Caco-2 (cell line): ENCODE results near the gene KIF3A. TPM values are rescaled to one million over a fixed set of nuclear protein-coding genes. Genes with fewer than 3 reads are reported as not detected.
"Not testable (repeated sequence)": the region's sequence is repeated elsewhere in the genome, so short reads cannot be mapped to it uniquely, and the experiment has no call there.

ENCODE experiments used
- BruUV-seq: library from RNA; stranded (reverse); fragments of 400-500 nt; replicated peaks from 2 replicates; lab custom pipeline; 2021; lab: Mats Ljungman, UMichigan
- CTCF ChIA-PET: fragments of 300-600 bp; sonication (Branson Sonifier 250); formaldehyde crosslinking; loops from one replicate; lab custom pipeline; 2022; ENCODE audit warnings: antibody characterized with exemption; lab: Charles Lee
- POLR2A ChIA-PET: fragments of 300-600 bp; sonication (Branson Sonifier 250); formaldehyde crosslinking; loops from one replicate; lab custom pipeline; 2022; ENCODE audit warnings: antibody characterized with exemption; lab: Charles Lee
- DNase-seq, 2 experiments: peaks; one replicate each; pipeline versions ENCODE4 v3.0.0 to v3.0.0-alpha.2; 2020 to 2022
- H3K27me3 ChIP-seq: replicated peaks from 2 replicates; pipeline ENCODE4 v1.6.0; 2011; ENCODE audit warnings: low read length; ENCODE audit not compliant: control insufficient read depth, insufficient read depth
- H3K36me3 ChIP-seq: 2 replicates; pipeline ENCODE4 v1.5.1; 2011; ENCODE audit warnings: low read length; ENCODE audit not compliant: control insufficient read depth, insufficient read depth
- H3K4me1 ChIP-seq: fragments of 250-450 bp; sonication (Bioruptor Pico); 2 replicates; pipeline ENCODE4 v1.5.1; 2020; ENCODE audit warnings: mild to moderate bottlenecking
- H3K4me3 ChIP-seq: 2 replicates; pipeline ENCODE4 v1.5.1; 2011; ENCODE audit warnings: low read depth, mild to moderate bottlenecking, control low read depth, low read length
- H3K9me3 ChIP-seq: fragments of 250-450 bp; sonication (Bioruptor Pico); 2 replicates; pipeline ENCODE4 v1.5.1; 2020; ENCODE audit warnings: mild to moderate bottlenecking, moderate library complexity
- H3K27ac Mint-ChIP-seq: one replicate; pipeline ENCODE4 v1.8.0; 2022; ENCODE audit warnings: mixed read lengths; ENCODE audit not compliant: unreplicated experiment
- H3K27me3 Mint-ChIP-seq: one replicate; pipeline ENCODE4 v1.8.0; 2022; ENCODE audit warnings: mixed read lengths; ENCODE audit not compliant: insufficient read depth, unreplicated experiment
- H3K36me3 Mint-ChIP-seq: one replicate; pipeline ENCODE4 v1.8.0; 2022; ENCODE audit warnings: mild to moderate bottlenecking, mixed read lengths; ENCODE audit not compliant: insufficient read depth, unreplicated experiment
- H3K4me1 Mint-ChIP-seq: one replicate; pipeline ENCODE4 v1.8.0; 2022; ENCODE audit warnings: low read depth, mixed read lengths; ENCODE audit not compliant: unreplicated experiment
- H3K4me3 Mint-ChIP-seq: one replicate; pipeline ENCODE4 v1.8.0; 2022; ENCODE audit warnings: mild to moderate bottlenecking, moderate library complexity, mixed read lengths; ENCODE audit not compliant: unreplicated experiment
- H3K9me3 Mint-ChIP-seq: one replicate; pipeline ENCODE4 v1.8.0; 2022; ENCODE audit warnings: mixed read lengths; ENCODE audit not compliant: unreplicated experiment
- intact Hi-C: fragments of 100-400 bp; cut with micrococcal nuclease; formaldehyde crosslinking; loops from one replicate; pipeline ENCODE4 v1.10.0; 2022; ENCODE audit not compliant: unreplicated experiment
- total RNA-seq: library from RNA; stranded (reverse); gene quantifications from 2 replicates; pipeline ENCODE4 v1.2.3, GENCODE V29; 2022
- TF ChIP-seq, protein P1 (sequence below), 2 experiments: fragments of 200-600 bp in 1 of 2; IDR thresholded peaks; 1 replicate in 1 of 2; 2 replicates in 1 of 2; pipeline versions ENCODE4 v1.5.1 to v1.8.0; 2011 to 2022; ENCODE audit warnings: antibody characterized with exemption in 1 of 2, control low read depth in 1 of 2, inconsistent platforms in 1 of 2, low read depth in 1 of 2, low read length in 1 of 2, mild to moderate bottlenecking in 1 of 2, moderate library complexity in 1 of 2; ENCODE audit not compliant: insufficient read depth in 1 of 2, severe bottlenecking in 1 of 2, unreplicated experiment in 1 of 2

Gene KIF3A
- total RNA-seq, 1 experiment from 2014 or later, result 12.7 TPM

DNA sequence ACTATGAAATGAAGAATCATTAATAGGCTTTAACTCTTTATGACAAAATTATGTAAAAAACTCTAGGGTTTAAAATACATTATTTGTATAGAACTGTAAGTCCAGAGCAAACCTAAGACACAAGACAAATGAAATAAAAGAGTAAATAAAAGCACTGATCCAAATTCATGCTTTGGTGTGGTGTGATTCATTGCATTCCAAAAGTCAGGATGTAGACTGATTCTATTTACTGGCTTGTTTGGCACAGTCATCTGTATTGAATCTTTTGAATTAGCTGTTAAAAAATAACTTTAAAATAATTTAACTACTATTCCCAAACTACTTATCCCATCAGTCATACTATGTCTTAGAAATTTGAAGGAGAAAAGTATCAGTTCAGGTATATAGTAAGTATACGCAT is 32.5 kb downstream of the KIF3A start:
- H3K9me3 ChIP-seq, result no peaks in the 10 kb centered on the region
- H3K9me3 Mint-ChIP-seq, result no peaks in the 10 kb centered on the region
- no TSS peak for BruUV-seq
- no peak for DNase-seq
- no peaks in the 10 kb centered on the region for H3K27me3 ChIP-seq
- no peak overlapping the region for H3K27ac Mint-ChIP-seq
- H3K4me3 Mint-ChIP-seq, result no peak overlapping the region
- no peaks in the 10 kb centered on the region for H3K36me3 ChIP-seq
- POLR2A ChIA-PET, result interaction anchor here (0.6 kb wide), 1 partner anchor 32 kb away, joined by 3 read pairs; no protein-coding TSS in a partner anchor
- H3K4me1 Mint-ChIP-seq, result no peaks in the 10 kb centered on the region
- intact Hi-C loops, result no loop called here
- H3K36me3 Mint-ChIP-seq, result peaks cover 14% of the 10 kb centered on the region
- no peak overlapping the region for H3K4me3 ChIP-seq
- TF ChIP-seq, protein P1, sequence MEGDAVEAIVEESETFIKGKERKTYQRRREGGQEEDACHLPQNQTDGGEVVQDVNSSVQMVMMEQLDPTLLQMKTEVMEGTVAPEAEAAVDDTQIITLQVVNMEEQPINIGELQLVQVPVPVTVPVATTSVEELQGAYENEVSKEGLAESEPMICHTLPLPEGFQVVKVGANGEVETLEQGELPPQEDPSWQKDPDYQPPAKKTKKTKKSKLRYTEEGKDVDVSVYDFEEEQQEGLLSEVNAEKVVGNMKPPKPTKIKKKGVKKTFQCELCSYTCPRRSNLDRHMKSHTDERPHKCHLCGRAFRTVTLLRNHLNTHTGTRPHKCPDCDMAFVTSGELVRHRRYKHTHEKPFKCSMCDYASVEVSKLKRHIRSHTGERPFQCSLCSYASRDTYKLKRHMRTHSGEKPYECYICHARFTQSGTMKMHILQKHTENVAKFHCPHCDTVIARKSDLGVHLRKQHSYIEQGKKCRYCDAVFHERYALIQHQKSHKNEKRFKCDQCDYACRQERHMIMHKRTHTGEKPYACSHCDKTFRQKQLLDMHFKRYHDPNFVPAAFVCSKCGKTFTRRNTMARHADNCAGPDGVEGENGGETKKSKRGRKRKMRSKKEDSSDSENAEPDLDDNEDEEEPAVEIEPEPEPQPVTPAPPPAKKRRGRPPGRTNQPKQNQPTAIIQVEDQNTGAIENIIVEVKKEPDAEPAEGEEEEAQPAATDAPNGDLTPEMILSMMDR (IDR thresholded peaks at IDR 0.05; ENCODE audit: insufficient read depth in 1 of 2, low read depth in 1 of 2, low read length in 1 of 2, severe bottlenecking in 1 of 2, unreplicated experiment in 1 of 2), result no peak
- no peaks in the 10 kb centered on the region for H3K4me1 ChIP-seq
- H3K27me3 Mint-ChIP-seq, result no peaks in the 10 kb centered on the region
- CTCF ChIA-PET, result no interaction called here

DNA sequence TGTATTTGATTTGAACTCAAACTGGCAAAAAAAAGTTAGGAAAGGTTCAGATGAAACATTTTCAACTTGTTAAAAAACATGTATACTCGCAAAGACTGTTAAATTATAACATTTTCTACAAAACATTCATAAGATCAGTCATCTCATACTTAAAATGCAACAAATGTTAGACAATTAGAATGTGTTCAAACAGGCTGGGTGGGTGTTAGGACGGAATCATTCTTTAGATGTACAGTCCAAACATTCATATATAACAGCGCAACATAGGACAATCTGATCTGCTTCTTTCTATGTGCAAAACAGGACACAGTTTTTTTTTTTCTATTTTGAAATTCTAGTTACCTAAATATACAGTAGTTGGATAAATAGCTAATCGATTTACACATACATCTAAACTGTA is 41.4 kb downstream of the KIF3A start:
- H3K4me1 ChIP-seq, result no peaks in the 10 kb centered on the region
- H3K27me3 ChIP-seq, result no peaks in the 10 kb centered on the region
- Mint-ChIP-seq H3K27ac (no peak overlapping the region), H3K9me3 (no peaks in the 10 kb centered on the region), H3K4me1 (no peaks in the 10 kb centered on the region), H3K36me3 (peaks cover 13% of the 10 kb centered on the region), H3K27me3 (no peaks in the 10 kb centered on the region), H3K4me3 (no peak overlapping the region)
- CTCF ChIA-PET, result no interaction called here
- intact Hi-C loops, result no loop called here
- no TSS peak for BruUV-seq
- H3K36me3 ChIP-seq, result no peaks in the 10 kb centered on the region
- TF ChIP-seq, protein P1 (IDR thresholded peaks at IDR 0.05; ENCODE audit: insufficient read depth in 1 of 2, low read depth in 1 of 2, low read length in 1 of 2, severe bottlenecking in 1 of 2, unreplicated experiment in 1 of 2), result no peak
- DNase-seq, result no peak
- no peak overlapping the region for H3K4me3 ChIP-seq
- POLR2A ChIA-PET, result no interaction called here
- H3K9me3 ChIP-seq, result no peaks in the 10 kb centered on the region

DNA sequence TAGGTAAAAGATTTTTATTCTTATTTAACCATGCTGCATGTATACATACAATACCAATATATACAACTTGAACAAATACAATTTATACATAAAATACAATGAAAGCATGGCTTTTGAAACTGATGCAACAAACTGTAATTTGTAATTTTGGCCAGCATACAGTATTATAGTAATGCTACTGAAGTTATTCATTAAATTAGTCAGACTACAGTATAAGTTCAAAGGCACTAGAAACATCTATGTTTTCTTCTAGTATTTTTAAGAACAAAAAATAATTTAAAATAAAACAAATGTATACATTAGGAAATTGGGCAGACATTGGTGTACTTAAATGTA is 44.7 kb downstream of the KIF3A start:
- Mint-ChIP-seq H3K36me3 (peaks cover 6% of the 10 kb centered on the region), H3K4me1 (peaks cover 9% of the 10 kb centered on the region), H3K9me3 (no peaks in the 10 kb centered on the region), H3K4me3 (no peak overlapping the region), H3K27me3 (no peaks in the 10 kb centered on the region), H3K27ac (no peak overlapping the region)
- Histone ChIP-seq H3K27me3 (no peaks in the 10 kb centered on the region), H3K36me3 (no peaks in the 10 kb centered on the region), H3K9me3 (no peaks in the 10 kb centered on the region), H3K4me3 (no peak overlapping the region), H3K4me1 (peaks cover 7% of the 10 kb centered on the region)
- ChIA-PET CTCF (no interaction called here), POLR2A (no interaction called here)
- BruUV-seq, result no TSS peak
- no peak for DNase-seq
- intact Hi-C loops, result no loop called here
- TF ChIP-seq, protein P1 (IDR thresholded peaks at IDR 0.05; ENCODE audit: insufficient read depth in 1 of 2, low read depth in 1 of 2, low read length in 1 of 2, severe bottlenecking in 1 of 2, unreplicated experiment in 1 of 2), result no peak

DNA sequence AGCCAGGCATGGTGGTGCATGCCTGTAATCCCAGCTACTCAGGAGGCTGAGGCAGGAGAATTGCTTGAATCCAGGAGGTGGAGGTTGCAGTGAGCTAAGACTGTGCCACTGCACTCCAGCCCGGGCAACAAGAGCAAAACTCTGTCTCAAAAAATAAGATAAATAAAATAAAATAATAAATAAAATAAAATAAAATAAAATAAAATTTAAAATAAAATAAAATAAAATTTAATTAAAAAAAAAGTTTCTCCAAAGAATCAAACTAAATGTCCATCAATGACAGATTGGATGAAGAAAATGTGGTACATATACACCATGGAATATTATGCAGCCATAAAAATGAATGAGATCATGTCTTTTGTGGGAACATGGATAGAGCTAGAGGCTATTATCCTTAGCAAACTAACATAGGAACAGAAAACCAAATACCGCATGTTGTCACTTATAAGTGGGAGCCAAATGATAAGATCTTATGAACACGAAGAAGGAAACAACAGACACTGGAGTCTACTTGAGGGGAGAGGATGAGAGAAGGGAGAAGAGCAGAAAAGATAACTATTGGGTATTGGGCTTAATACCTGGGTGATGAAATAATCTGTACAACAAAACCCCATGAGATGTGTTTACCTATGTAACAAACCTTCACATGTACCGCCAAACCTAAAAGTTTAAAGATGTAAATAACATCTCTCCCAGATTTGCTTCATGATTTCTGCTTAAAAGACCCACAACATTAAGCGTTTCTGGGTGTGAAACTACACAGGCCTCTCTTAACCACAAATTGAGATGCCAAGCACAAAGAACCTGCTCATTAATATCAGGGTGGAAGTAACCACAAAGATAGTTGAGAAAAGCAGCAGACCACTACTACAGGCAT is 45.4 kb downstream of the KIF3A start:
- H3K27ac Mint-ChIP-seq, H3K4me1 Mint-ChIP-seq, intact Hi-C loops, H3K4me3 Mint-ChIP-seq, H3K9me3 Mint-ChIP-seq, H3K9me3 ChIP-seq, H3K4me3 ChIP-seq, DNase-seq, CTCF ChIA-PET, H3K27me3 ChIP-seq, H3K36me3 Mint-ChIP-seq, POLR2A ChIA-PET, H3K27me3 Mint-ChIP-seq, BruUV-seq, H3K36me3 ChIP-seq, H3K4me1 ChIP-seq: not testable (repeated sequence)
